ENCODE measurements around the gene ZCCHC17.

DNA sequence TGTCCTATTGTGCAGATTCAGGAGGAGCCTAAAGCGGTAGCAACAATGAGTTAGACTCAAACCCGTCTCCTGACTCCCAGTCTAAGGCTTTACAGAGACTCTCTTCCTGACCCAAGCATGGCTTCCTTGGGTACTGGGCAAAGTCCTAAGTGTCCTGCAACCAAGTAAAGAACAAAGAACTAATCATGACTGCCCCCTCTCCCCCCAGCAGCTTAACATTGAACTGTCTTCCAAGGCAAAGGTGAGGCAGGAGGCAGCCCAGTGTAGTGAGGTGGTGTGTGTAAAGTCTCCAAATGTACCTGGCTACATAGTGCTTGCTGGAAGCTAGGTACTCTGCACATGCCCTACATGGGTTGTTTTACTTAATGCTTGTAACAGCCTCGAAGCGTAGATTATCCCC is 73.7 kb downstream of the ZCCHC17 start:
- TF ChIP-seq POLR2A (IDR thresholded peaks at IDR 0.05) (no peak), POLR2AphosphoS5 (IDR thresholded peaks at IDR 0.05; ENCODE audit: insufficient read depth in 1 of 2, low read depth in 1 of 2) (no peak)
- TF ChIP-seq, protein P1, sequence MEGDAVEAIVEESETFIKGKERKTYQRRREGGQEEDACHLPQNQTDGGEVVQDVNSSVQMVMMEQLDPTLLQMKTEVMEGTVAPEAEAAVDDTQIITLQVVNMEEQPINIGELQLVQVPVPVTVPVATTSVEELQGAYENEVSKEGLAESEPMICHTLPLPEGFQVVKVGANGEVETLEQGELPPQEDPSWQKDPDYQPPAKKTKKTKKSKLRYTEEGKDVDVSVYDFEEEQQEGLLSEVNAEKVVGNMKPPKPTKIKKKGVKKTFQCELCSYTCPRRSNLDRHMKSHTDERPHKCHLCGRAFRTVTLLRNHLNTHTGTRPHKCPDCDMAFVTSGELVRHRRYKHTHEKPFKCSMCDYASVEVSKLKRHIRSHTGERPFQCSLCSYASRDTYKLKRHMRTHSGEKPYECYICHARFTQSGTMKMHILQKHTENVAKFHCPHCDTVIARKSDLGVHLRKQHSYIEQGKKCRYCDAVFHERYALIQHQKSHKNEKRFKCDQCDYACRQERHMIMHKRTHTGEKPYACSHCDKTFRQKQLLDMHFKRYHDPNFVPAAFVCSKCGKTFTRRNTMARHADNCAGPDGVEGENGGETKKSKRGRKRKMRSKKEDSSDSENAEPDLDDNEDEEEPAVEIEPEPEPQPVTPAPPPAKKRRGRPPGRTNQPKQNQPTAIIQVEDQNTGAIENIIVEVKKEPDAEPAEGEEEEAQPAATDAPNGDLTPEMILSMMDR (IDR thresholded peaks at IDR 0.05), result no peak

All from vagina (tissue), 2 donors.